Muscle of back (tissue), 11 donors: ENCODE measurements around the gene NOCT. TPM values are rescaled to one million over a fixed set of nuclear protein-coding genes. Genes with fewer than 3 reads are reported as not detected.
"Not testable (repeated sequence)": the region's sequence is repeated elsewhere in the genome, so short reads cannot be mapped to it uniquely, and the experiment has no call there.

Source experiments
- DNase-seq, 3 donors: peaks; one replicate each; pipeline versions ENCODE4 v3.0.0 to v3.0.0-alpha.2; 2013
- polyA plus RNA-seq, 10 donors: library from polyadenylated mRNA; unstranded; fragments of 120-200 nt; gene quantifications; one replicate each; pipeline ENCODE4 v1.2.1, GENCODE V29; 2013; ENCODE audit not compliant: insufficient read length in 10 of 10

Gene NOCT
- polyA plus RNA-seq, 10 donors: 2.9 to 4.5 (median 3.7) TPM

DNA sequence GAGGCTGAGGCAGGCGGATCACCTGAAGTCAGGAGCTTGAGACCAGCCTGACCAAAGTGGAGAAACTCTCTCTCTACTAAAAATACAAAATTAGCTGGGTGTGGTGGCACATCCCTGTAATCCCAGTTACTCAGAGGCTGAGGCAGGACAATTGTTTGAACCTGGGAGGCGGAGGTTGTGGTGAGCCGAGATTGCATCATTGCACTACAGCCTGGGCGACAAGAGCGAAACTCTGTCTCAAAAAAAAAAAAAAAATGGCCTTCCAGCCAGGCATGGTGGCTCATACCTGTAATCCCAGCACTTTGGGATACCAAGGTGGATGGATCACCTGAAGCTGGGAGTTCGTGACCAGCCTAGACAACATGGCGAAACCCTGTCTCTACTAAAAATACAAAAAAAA is 7.3 kb upstream of the NOCT start:
- not testable (repeated sequence) for DNase-seq

- DNase-seq: no peak
Measured at GRCh38 chr4:139009702-139010101, 5.9 kb upstream of the NOCT start.

- no peak for DNase-seq
Measured at GRCh38 chr4:139011225-139011950, 4.2 kb upstream of the NOCT start.

DNA sequence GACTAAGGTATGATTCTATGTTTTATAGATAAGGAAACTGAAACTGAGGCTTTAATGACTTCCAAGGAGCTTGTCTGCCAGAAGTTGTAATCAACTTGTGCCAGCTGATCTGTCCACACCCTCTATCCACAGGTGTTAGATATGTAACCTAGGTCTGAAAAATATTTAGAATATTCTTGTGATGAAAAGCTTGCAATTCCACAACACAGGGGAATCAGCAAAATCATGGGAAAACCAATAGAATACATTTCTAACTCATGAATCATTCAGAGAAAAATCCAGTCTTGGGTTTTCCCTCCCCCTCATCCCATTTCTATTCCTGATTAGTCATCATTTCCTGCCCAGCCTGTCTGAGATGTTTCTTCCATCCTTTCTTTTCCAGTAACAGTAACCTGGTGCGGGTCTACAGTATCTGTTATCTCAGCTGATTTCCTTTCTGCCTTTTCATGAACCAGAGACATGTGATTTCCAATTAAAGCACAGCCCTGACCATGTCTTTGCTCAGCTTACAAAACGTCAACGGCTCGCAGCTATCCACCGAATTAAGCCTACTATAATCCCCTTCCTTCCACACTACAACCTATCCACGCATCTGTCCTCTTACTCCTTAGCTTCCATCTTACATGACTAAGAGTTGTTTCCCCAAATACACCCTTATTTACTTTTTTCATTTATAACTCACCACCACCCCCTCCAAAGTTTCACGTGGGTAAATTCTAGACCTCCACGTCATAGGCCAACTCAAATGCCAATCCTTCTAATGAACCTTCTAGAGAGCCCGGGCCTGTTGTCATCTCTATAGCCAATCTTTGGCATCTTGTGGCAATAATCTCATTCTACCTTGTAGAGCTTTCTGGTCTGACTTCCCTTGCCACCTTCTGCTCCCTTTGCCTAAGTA is 961 bp upstream of the NOCT start:
- peak; percentile 49 to 87 (median 74) for DNase-seq

DNA sequence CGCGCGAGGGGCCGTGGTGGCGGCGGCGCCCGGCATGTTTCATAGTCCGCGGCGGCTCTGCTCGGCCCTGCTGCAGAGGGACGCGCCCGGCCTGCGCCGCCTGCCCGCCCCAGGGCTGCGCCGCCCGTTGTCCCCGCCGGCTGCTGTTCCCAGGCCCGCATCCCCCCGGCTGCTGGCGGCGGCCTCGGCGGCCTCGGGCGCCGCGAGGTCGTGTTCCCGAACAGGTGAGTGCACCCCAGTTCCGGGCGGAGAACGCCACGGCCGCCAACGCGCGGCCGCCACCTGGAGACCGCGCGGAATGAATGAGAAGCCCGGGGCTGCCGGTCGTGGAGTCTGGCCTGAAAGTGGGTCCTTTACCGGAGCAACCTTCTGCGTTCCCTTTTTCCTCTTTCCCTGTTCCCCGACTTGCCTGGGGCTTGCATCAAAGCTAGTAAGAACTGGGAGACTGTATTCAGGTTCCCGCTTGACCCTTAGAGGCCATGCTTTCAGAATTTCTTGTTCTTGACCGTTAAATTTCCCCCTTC is 429 bp downstream of the NOCT start:
- peak in 2 of 3 donors; percentile 52 to 75 for DNase-seq

GRCh38 chr4:139017861-139018260 is 2.3 kb downstream of the NOCT start:
- DNase-seq: no peak

- no peak for DNase-seq
Measured at GRCh38 chr4:139018501-139018900, 2.9 kb downstream of the NOCT start.

DNA sequence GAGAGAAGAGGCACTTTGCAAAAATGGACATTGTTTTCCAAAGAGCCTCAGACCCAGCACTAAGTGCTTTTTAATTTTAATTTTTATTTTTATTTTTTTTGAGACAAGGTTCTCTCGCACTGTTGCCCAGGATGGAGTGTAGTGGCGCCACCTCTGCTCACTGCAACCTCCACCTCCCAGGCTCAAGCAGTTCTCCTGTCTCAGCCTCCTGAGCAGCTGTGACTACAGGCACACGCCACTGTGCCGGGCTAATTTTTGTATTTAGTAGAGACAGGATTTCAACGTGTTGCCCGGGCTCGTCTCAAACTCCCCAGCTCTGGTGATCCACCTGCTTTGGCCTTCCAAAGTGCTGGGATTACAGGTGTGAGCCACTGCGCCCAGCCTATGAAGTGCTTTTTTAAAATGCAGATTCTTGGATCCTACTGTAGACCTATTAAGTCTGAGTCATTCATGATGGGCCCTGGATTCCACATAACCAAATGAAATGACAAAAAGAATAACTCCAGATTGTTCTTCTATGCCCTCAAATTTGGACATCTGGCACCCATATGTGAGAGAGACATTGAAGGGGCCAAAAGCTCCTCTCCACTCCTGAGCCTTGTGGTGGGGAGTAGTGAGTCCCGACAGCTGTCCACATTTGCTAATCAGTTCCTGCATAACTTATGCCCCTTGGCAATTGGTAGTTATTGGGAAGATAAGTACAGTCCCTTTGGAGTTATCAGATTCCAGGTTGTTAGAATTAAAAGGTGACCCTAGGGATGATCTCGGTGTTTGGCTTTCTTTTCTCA is 3.6 kb downstream of the NOCT start:
- peak in 2 of 3 donors; percentile 29 to 57 for DNase-seq

GRCh38 chr4:139020384-139020783 is 4.8 kb downstream of the NOCT start:
- no peak for DNase-seq

- DNase-seq: not testable (repeated sequence)
Measured at GRCh38 chr4:139021071-139021470, 5.5 kb downstream of the NOCT start.

GRCh38 chr4:139022835-139023234 is 7.3 kb downstream of the NOCT start:
- no peak for DNase-seq

DNA sequence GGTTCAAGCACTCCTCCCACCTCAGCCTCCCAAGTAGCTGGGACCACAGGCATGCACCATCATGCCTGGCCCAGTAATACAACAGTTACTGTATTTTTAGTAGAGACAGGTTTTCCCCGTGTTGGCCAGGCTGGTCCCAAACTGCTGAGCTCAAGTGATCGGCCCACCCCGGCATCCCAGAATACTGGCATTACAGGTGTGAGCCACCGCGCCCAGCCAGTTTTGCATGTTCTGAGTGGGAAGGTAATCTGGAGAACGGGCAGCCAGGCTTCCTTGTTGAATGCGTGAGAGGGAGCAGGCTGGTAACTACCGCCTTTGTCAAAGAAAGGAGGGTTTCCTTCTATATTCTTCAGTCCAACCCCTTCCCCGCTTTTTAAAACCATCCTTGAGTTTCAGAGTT is 9.1 kb downstream of the NOCT start:
- DNase-seq: no peak

- no peak for DNase-seq
Measured at GRCh38 chr4:139025841-139026240, 10.3 kb downstream of the NOCT start.

DNA sequence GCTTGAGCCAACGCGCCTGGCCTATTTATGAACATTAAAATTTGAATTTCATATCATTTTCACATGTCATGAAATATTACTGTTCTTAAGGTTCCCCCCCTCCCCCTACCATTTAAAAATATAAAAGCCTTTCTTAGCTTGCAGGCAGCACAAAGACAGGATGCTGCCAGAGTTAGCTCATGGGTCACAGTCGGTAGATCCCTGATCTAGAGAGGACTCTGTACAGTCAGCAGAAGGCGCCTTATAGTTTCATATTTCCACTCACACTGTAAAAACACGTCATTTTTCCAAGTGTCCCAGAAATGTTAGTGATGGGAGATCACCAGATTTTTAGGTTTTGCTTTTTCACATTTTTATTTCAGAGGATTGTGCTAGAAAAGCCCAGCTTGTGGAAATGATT is 12.2 kb downstream of the NOCT start:
- DNase-seq: peak in 1 of 3 donors; percentile 48

GRCh38 chr4:139028191-139028661 is 12.6 kb downstream of the NOCT start:
- no peak for DNase-seq

DNA sequence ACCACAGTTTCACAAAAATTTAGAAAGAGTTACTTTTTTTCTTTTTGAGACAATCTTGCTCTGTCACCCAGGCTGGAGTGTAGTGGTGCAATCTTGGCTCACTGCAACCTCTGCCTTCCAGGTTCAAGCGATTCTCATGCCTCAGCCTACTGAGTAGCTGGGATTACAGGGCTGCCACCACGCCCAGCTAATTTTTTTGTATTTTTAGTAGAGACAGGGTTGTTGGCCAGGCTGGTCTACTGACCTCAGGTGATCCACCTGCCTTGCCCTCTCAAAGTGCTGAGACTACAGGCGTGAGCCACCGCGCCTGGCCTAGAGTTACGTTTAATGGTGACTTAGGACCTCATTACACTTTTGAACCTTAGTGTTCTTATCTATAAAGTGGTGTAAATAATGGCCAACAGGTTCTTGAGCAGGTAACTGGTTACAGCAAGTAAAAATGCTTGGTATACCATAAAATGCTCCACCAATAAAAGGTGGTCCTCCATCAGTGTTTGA is 14.3 kb downstream of the NOCT start:
- DNase-seq: not testable (repeated sequence)

DNA sequence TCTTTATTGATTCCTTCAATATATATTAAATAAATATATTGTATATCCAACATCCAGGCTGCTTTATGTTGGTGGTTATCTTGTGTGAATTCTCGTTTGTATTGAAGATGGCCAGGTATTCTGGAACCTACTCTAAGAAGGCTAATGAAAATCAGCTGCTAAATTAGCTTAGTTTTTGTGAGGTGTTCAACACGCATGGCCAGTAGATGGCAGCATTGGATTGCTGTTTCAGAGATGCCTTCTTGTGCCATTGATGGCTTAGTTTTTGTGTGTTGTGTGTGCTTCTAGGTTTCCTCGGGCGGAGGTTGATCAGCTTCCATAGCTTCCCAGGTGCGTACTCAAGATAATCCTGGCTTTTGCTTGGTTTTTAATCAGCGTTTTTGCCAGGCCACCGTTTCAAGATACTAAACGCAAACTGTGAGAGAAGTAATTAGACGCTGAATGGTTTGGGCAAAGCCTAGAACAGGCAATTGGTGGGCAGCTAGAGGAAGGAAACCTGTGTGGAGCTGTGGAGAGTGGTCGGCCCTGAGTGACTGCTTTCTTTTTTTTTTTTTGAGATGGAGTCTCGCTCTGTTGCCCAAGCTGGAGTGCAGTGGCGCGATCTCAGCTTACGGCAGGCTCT is 15.1 kb downstream of the NOCT start:
- DNase-seq: peak; percentile 82 to 88 (median 83)

- DNase-seq: no peak
Measured at GRCh38 chr4:139035650-139036049, 20.1 kb downstream of the NOCT start.

- DNase-seq: no peak
Measured at GRCh38 chr4:139036885-139037284, 21.3 kb downstream of the NOCT start.

DNA sequence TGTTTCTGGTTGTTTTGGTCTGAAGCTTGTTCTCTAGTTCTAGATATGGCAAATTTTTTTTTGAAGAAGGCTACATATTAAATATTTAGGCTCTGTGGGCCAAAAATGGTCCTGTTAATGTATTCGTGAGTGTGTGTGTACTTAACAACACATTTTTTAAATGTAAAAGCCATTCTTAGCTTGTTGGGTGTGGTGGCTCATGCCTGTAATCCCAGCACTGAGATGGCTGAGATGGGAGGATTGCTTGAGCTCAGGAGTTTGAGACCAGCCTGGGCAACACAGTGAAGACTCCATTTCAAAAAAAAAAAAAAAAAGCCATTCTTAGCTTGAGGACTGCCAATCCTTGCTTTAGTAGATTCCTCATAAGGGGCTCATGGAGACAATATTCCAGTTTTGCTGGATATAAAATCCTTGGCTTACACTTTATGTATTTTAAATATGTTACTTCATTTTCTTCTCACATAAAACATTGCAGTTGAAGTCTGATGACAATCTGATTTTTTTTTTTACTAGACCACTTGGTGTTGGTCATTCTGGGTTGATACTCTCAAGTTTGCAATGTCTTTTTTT is 23.4 kb downstream of the NOCT start:
- DNase-seq: no peak
